KMS-11 (cell line): ENCODE results near the gene KCNQ1.
A peak's percentile ranks its signal among the peaks of the same experiment; 100 is the strongest.

Source experiments
- H2AFZ ChIP-seq: fragments of 200-600 bp; sonication (generic); 2 replicates; pipeline ENCODE4 v1.6.1; 2016; ENCODE audit warnings: antibody characterized with exemption, mixed run types, low read depth
- H3K27ac ChIP-seq: fragments of 200-600 bp; sonication (generic); 2 replicates; pipeline ENCODE4 v1.6.1; 2016; ENCODE audit warnings: mild to moderate bottlenecking, mixed run types
- H3K27me3 ChIP-seq: fragments of 200-600 bp; sonication (generic); 2 replicates; pipeline ENCODE4 v1.6.1; 2017; ENCODE audit warnings: mild to moderate bottlenecking, low read depth, mixed run types, moderate library complexity; ENCODE audit not compliant: insufficient read depth
- H3K36me3 ChIP-seq: fragments of 200-600 bp; sonication (generic); 2 replicates; pipeline ENCODE4 v1.6.1; 2017; ENCODE audit warnings: mild to moderate bottlenecking, mixed run types; ENCODE audit not compliant: insufficient read depth
- H3K4me1 ChIP-seq: fragments of 200-600 bp; sonication (generic); 2 replicates; pipeline ENCODE4 v1.6.1; 2016; ENCODE audit warnings: mild to moderate bottlenecking, low read depth, mixed run types; ENCODE audit not compliant: poor library complexity, severe bottlenecking
- H3K4me2 ChIP-seq: fragments of 200-600 bp; sonication (generic); 2 replicates; pipeline ENCODE4 v1.7.0; 2016; ENCODE audit warnings: mild to moderate bottlenecking, mixed run types
- H3K4me3 ChIP-seq: fragments of 200-600 bp; sonication (generic); IDR thresholded peaks from 2 replicates; pipeline ENCODE4 v1.6.1; 2017; ENCODE audit warnings: low read depth, low read length, mixed read lengths; ENCODE audit not compliant: insufficient read depth
- H3K79me2 ChIP-seq: fragments of 200-600 bp; sonication (generic); 2 replicates; pipeline ENCODE4 v1.6.1; 2016; ENCODE audit warnings: low read depth, mixed run types; ENCODE audit not compliant: insufficient read depth
- H3K9ac ChIP-seq: fragments of 200-600 bp; sonication (generic); 2 replicates; pipeline ENCODE4 v1.6.1; 2016; ENCODE audit warnings: mild to moderate bottlenecking, mixed run types
- H4K20me1 ChIP-seq: fragments of 200-600 bp; sonication (generic); 2 replicates; pipeline ENCODE4 v1.6.1; 2016; ENCODE audit warnings: mild to moderate bottlenecking, mixed run types; ENCODE audit not compliant: insufficient read depth
- TF ChIP-seq, protein P1 (sequence below): fragments of 200-600 bp; sonication (generic); conservative IDR thresholded peaks from 2 replicates; pipeline ENCODE4 v1.6.1; 2017; ENCODE audit warnings: low read depth, mild to moderate bottlenecking, antibody characterized with exemption, low read length, moderate library complexity, mixed read lengths

KCNQ1 gene

DNA sequence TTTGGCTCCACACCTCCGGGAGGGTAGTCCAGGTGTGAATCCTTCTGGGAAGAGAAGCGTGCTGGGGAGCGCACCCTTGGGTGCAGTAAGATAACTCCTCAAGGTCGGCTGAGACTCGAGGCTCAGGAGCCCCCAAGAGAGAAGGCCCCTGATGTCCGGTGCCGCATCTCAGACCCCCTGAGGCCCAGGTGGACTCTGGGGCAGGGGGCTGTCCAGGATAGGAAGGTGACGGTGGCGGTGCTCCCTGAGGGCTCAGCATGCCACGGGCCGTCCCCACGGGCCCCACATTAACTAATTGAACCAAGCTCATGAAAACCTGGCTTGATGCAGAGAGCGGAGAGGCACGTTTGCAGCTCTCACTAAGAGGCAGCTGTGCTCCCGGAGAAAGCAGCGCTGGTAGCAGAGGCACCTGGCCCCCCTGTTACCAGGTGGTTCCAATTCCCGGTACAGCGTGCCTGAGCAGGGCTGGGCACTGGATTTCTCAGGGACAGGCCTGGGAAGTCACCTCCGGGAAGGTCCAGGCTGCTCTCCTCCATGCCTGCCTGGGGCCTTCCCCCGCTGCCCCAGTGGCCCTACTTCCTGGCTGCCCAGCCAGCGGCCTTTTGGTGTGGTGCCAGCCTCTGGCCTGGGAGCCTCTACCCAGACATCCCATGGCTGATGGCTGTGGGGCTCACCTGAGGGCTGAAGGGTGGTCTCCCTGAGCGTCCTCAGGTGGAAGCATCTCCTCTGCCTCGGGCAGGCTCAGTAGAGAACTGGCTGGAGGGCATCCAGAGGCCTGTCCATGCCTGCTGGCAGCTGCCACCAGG lies 1.1 kb downstream of the KCNQ1 start:
- peaks cover 5% of the 10 kb centered on the region; the same call in 1 of the 2 replicates for H3K79me2 ChIP-seq
- TF ChIP-seq, protein P1, sequence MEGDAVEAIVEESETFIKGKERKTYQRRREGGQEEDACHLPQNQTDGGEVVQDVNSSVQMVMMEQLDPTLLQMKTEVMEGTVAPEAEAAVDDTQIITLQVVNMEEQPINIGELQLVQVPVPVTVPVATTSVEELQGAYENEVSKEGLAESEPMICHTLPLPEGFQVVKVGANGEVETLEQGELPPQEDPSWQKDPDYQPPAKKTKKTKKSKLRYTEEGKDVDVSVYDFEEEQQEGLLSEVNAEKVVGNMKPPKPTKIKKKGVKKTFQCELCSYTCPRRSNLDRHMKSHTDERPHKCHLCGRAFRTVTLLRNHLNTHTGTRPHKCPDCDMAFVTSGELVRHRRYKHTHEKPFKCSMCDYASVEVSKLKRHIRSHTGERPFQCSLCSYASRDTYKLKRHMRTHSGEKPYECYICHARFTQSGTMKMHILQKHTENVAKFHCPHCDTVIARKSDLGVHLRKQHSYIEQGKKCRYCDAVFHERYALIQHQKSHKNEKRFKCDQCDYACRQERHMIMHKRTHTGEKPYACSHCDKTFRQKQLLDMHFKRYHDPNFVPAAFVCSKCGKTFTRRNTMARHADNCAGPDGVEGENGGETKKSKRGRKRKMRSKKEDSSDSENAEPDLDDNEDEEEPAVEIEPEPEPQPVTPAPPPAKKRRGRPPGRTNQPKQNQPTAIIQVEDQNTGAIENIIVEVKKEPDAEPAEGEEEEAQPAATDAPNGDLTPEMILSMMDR = no peak
- H3K36me3 ChIP-seq = no peaks in the 10 kb centered on the region
- H4K20me1 ChIP-seq = no peaks in the 10 kb centered on the region
- H3K27ac ChIP-seq = no peak overlapping the region
- H2AFZ ChIP-seq = peak overlapping the region; percentile 73
- H3K4me2 ChIP-seq = peak overlapping the region; percentile 95
- H3K9ac ChIP-seq = peak overlapping the region; percentile 46; the same call in 1 of the 2 replicates
- no peak overlapping the region for H3K4me3 ChIP-seq
- peaks cover 52% of the 10 kb centered on the region for H3K4me1 ChIP-seq
- no peaks in the 10 kb centered on the region for H3K27me3 ChIP-seq

GRCh38 chr11:2446590-2447252 lies 1.9 kb downstream of the KCNQ1 start:
- H4K20me1 ChIP-seq = no peaks in the 10 kb centered on the region
- peak overlapping the region; percentile 95 for H3K4me2 ChIP-seq
- no peaks in the 10 kb centered on the region for H3K27me3 ChIP-seq
- peaks cover 5% of the 10 kb centered on the region; the same call in 1 of the 2 replicates for H3K79me2 ChIP-seq
- TF ChIP-seq, protein P1 = no peak
- H3K4me1 ChIP-seq = peaks cover 45% of the 10 kb centered on the region
- no peaks in the 10 kb centered on the region for H3K36me3 ChIP-seq
- H2AFZ ChIP-seq = no peak overlapping the region
- H3K4me3 ChIP-seq = no peak overlapping the region
- peak overlapping the region; percentile 46; the same call in 1 of the 2 replicates for H3K9ac ChIP-seq
- no peak overlapping the region for H3K27ac ChIP-seq

GRCh38 chr11:2447253-2447950 lies 2.6 kb downstream of the KCNQ1 start:
- H3K36me3 ChIP-seq = no peaks in the 10 kb centered on the region
- H3K27me3 ChIP-seq = no peaks in the 10 kb centered on the region
- H3K9ac ChIP-seq = no peak overlapping the region
- peaks cover 5% of the 10 kb centered on the region; the same call in 1 of the 2 replicates for H3K79me2 ChIP-seq
- TF ChIP-seq, protein P1 = no peak
- peak overlapping the region; percentile 95; the same call in 1 of the 2 replicates for H3K4me2 ChIP-seq
- H3K27ac ChIP-seq = no peak overlapping the region
- no peak overlapping the region for H3K4me3 ChIP-seq
- H3K4me1 ChIP-seq = peaks cover 38% of the 10 kb centered on the region
- no peak overlapping the region for H2AFZ ChIP-seq
- H4K20me1 ChIP-seq = no peaks in the 10 kb centered on the region

DNA sequence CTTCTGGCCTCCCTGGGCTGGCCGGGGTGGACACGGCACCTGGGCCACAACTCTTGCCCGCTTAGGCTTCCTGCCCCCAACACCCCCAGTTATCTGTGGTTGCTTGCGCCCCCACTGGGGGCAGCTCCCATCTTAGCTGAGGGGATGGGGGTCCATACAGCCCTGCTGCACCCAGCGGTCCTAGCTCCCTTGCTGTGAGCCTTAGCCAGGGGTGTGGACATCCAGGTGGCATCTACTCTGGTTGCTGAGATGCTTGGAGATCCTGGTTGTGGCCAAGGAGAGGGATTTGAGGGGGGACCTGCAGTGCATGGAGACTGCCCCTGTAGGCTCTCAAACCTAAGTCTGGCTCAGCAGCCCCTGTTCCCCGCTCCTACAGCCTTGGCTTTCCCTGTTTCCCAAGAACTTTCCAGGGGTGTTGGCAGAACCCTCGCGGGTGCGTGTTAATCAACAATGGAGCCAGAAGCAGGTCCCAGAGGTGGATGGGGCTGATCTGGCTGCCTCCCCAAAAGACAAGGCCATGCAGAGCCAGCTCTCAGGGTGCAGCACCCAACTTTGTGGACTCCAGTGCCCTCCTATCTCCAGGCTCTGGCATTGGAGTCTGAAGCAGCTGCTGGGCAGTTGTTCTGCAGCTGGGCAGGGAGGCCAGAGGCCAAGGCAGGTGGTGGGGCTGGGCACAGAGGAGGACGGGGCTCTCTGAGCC lies 3.3 kb downstream of the KCNQ1 start:
- no peaks in the 10 kb centered on the region for H4K20me1 ChIP-seq
- no peak overlapping the region for H3K27ac ChIP-seq
- H3K4me2 ChIP-seq = no peak overlapping the region
- no peaks in the 10 kb centered on the region for H3K36me3 ChIP-seq
- H2AFZ ChIP-seq = no peak overlapping the region
- no peaks in the 10 kb centered on the region for H3K27me3 ChIP-seq
- H3K79me2 ChIP-seq = peaks cover 5% of the 10 kb centered on the region; the same call in 1 of the 2 replicates
- no peak overlapping the region for H3K4me3 ChIP-seq
- H3K9ac ChIP-seq = no peak overlapping the region
- peaks cover 31% of the 10 kb centered on the region for H3K4me1 ChIP-seq
- TF ChIP-seq, protein P1 = no peak
